CD4-positive, alpha-beta T cell treated with Interleukin-6 at 100 ng/mL for 8 hours (primary cell): ENCODE results near the gene ERAP2.
"Not testable (repeated sequence)": the region's sequence is repeated elsewhere in the genome, so short reads cannot be mapped to it uniquely, and the experiment has no call there.

ENCODE experiments used
- DNase-seq: peaks from one replicate; pipeline ENCODE4 v3.0.0-alpha.2; 2020; ENCODE audit warnings: mixed read lengths, low spot score

The ERAP2 gene

DNA sequence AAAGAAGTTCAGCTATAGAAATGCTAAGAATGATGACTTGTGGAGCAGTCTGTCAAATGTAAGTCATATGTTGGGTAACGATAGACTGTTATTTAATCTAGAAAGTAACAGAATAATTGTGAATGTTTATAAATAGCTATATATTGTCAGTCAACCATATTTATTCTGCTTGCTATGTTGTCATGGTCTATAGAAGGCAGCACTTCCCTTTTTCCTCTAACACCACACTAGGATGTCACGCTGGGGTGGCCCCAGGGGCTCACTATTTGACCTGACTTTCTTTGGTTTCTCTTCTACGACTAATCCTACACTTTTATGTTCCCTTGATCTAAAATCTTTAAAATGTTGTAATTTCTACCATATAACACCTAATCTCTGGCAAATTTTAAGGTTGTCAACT is 20.5 kb downstream of the ERAP2 start:
- no peak for DNase-seq

DNA sequence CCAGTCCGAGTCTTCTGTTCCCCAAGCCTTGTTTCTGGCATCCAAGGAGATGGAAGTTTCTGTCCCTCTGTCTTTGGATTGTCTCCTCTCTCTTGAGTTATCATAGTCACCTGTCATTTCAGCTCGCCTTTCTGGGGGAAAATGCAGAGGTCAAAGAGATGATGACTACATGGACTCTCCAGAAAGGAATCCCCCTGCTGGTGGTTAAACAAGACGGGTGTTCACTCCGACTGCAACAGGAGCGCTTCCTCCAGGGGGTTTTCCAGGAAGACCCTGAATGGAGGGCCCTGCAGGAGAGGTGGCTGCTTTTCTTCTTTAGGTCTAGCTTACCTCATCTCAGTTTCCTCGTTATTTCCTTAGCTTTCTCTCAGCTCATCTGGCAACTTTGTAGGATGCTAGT is 25.1 kb downstream of the ERAP2 start:
- no peak for DNase-seq

DNA sequence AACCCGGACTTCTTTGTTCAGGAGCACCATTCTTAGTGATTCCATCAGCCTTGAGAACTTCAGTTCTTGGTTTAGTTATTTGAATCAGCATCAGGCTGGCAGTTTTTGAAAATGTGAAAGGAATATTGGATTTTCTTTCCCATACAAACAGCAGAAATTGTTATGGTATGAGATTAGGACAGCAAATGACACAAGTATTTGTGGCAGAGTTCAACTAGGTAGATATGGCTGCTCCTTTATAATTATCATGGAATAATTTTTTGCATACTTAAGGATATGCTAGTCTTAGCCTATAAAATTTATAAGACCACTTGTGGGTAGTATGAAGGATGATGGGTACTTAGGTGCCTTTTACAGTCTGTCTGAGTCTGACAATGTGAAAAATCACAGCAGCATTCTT is 25.5 kb downstream of the ERAP2 start:
- no peak for DNase-seq

DNA sequence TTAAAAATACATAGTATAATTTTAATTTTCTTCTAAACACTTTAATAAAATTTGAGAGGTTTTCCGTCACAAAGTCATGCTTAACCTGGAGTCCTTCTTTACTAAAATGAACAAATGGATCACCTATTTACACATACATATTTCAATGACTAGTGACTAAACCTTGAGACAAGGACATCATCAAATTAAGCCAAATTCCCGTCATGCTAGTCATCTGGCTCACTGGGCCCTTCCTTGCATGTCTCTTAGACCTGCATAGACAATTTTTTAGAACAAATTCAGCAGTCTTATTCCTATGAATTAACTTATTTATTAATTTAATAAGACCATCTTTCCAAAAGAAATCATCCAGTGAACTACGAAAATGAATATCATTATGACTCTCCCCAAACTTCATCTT is 26.6 kb downstream of the ERAP2 start:
- DNase-seq: no peak

DNA sequence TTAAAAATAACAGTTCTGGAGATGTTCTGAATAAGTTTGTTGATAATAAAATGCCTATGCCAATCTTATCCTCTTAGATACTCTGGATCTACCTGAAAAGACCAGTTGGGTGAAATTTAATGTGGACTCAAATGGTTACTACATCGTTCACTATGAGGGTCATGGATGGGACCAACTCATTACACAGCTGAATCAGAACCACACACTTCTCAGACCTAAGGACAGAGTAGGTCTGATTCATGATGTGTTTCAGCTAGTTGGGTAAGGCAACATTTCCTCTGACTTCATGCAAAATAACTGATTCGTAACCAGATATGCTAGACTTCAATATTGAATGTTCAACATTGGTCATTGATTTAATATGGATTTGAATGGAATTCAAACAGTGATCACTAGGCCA is 27.0 kb downstream of the ERAP2 start:
- DNase-seq: no peak

DNA sequence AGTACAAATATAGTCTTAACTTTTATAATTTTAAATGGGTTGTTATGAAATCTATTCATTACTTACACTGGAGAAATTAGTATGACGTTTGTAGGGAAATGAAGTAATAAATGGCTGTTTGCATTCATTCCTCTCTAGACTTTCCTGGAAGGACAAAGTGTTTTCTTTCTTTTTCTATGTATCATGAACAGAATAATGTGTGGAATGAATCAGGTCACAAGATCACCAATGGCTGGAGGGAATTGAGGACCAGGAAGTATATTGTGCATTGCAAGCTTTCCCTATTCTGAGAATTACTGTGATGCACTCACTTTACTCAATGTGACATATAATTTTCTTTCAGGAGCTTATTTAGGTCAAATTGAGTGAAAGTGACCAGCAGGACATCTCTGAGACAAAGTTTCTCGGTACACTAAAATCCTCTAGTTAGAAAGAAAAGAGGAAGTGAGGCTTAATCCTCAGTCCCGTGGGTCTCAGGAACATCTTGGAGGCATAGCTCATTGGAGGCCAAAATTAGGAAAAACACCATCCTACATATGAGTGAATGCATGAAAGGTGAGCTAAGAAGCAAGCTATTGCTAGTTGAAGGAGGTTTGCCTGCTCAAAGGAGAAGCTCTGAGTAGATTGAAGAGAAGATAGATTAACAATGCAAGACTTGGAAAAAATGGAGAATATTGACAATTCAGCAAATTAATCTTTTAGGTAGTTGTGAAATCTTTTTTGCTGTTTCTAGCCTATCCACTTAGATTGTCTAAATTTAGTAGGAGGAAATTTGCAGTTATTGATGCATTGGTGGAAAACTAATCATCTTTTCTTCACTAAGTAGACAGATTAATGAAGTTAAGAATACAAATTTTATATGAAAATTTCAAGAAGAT is 28.0 kb downstream of the ERAP2 start:
- no peak for DNase-seq

DNA sequence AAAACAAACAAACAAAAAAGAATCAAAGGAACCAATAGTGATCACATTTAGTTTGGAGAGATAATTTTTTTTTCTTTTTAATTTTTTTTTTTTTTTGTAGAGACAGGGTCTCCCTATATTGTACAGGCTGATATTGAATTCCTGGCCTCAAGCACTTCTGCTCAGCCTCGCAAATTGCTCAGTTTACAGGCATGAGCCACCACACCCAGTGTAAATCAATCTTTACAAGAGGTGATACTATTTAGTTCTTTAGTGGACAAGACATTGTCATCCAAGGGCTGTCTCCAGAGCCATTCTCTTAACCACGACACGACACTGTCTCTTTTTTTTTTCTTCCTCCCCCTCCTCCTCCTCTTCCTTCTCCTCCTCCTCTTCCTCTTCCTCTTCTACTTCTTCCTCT is 29.6 kb downstream of the ERAP2 start:
- DNase-seq: no peak

DNA sequence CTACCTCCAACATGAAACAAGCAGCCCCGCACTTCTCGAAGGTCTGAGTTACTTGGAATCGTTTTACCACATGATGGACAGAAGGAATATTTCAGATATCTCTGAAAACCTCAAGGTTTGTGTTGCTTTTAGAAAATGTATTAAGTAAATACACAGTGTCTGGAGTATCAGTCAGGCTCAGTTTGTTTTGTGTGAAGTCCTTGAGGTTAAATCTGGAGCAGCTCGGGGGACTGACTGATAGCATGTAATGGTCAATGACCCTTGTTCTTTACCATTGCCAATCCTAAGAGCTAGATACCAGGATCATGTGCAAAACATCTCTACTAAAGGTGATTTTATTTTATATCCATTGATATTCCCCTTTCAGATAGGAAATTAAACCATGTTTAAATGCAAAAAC is 32.7 kb downstream of the ERAP2 start:
- no peak for DNase-seq

DNA sequence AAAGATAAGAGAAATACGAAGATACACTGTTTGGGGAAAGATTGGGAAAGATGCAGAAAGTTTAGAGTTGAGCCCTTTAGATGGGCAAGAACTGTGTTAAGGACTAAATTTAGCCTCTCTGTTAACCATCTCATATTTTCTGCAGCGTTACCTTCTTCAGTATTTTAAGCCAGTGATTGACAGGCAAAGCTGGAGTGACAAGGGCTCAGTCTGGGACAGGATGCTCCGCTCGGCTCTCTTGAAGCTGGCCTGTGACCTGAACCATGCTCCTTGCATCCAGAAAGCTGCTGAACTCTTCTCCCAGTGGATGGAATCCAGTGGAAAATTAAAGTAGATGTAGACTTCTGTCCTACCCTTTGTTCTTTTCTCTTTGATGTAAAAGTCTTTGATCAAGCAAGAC is 33.1 kb downstream of the ERAP2 start:
- DNase-seq: no peak

DNA sequence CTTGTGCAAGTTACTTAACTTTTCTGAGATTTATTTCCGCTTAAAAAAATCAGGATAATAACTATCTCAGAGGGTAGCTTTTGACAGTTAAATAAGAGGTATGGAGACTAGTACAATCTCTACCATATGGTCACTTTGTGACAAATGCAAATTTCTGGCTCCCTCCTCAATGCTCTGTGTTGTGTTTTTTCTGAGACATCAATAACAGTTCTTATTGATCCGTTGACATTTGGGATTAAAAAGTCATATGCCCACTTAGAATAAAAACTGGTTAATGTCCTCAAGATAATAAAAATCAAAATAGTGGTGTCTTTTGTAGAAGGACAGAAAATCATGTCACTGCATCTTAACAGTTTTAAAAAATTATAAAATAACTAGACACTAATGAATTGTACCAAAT is 34.8 kb downstream of the ERAP2 start:
- no peak for DNase-seq

DNA sequence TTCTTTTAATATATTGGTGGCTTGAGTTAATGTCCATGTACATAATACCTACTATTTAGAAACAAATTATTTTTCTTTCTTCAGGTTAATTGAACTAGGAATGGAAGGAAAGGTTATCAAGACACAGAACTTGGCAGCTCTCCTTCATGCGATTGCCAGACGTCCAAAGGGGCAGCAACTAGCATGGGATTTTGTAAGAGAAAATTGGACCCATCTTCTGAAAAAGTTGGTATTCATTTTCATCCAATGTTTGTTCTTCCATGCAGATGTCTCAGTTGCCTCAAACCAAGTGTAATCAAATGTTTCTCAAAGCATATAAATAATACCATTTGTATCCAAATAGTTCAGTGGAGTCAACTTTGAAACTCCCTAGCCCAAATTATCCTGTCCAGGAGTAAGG is 36.9 kb downstream of the ERAP2 start:
- no peak for DNase-seq

DNA sequence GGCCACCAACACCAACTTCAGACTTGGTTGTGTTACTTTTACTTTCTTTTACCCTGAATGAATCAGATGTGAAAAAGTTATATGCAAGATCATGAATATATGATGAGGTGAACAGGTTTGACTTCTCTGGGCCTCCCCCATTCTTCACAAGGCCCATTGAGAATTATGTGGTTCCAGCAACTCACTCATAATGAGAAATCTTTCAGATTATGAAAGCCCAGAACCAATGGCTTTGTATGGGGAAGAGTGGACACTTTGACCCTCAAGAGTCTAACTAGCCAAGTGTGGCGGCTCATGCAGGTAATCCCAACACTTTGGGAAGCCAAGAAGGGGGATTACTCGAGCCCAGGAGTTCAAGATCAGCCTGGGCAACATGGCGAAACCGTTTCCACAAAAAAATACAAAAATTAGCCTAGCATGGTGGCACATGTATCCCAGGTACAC is 43.5 kb downstream of the ERAP2 start:
- no peak for DNase-seq

DNA sequence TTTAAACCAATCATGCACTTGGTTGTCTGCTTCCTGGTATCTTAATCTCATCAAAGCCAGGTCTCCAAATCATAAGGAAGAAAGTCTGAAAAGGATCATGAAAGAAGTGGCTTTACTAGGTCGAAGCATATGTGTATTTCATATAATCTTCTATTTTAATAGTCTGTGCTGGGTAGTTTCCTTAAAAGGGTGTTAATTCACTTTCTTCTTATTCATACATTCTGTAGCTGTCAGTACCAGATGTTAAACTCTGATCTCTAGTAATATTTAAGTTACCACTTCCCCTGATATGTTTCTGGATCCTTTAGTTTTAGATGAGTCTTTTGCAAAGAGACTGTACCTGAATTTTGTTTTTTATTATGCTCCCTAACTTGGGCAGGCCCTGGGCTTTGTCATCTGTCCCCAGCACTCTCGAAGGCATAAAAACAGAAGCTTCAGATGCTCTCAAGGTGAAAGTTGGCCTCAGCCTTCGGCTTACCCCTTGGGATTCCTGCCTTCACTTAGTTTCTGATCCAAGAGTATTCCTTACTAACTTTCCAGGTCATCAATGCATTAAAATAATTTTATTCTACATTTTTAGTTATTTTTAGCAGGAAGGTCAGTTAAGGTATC is 44.5 kb downstream of the ERAP2 start:
- no peak for DNase-seq

DNA sequence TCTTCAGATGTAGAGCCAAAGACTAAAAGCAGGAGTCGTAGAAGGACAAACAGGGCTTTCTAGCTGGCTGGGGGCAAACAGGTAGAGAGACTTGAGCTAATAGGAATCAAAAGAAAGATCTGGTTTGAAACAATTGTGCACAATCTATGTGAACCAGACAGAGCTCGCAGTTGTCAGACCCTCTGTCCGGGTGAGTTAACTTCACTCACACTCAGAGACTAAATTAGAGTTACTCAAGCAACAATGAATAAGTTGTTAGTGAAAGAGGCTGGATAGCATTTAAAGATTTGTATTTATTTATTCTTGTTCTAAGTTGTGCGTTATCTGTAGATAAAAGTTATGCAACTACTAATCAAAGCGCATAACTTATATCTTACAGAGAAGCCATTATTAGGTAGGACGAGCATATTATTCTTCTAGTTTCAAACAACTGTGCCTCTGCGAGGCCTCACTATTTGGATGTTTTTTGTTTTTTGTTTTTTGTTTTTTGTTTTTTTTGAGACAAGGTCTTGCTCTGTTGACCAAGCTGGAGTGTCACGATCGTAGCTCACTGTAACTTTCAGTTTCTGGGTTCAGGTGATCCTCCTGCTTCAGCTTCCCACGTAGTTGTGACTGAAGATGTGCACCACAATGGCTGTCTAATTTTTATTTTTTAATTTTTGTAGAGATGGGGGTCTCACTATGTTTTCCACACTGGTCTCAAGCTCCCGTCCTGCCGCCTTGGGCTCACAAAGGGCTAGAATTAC is 46.4 kb downstream of the ERAP2 start:
- no peak for DNase-seq

DNA sequence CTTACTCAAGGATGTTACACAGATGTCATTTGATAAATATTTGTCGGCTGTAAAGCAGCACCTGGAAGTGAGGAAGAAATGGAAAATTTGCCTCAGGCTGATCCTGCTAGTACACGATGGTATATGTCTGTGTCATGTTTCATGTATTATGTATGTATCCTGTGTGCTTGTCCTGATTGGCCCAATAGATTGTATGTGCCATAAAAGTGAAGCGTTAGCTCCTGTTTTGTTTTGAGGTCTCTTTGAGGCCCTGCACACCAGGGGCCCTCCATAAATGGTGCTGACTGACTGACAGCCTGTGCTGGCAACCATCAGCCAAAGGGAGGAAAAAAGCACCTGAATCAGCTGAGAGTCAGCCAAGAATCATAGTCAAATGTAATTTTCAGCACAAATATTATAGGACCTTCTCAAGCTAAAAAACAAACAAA is 47.7 kb downstream of the ERAP2 start:
- DNase-seq: peak; percentile 22

DNA sequence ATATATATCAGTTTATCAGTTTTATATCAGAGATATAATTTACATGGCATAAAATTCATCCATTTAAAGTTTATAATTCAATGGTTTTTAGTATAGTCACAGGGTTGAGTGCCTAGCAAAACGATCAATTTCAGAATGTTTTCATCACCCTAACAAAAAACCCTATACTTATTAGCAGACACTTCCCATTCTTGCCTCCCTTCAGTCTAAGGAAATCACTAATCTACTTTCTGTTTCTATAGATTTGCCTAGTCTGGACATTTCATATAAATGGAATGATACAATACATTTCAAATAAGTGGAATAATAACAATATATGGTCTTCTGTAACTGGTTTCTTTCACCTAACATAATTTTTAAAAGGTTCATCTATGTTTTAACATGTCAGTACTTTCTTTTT is 50.0 kb downstream of the ERAP2 start:
- no peak for DNase-seq

DNA sequence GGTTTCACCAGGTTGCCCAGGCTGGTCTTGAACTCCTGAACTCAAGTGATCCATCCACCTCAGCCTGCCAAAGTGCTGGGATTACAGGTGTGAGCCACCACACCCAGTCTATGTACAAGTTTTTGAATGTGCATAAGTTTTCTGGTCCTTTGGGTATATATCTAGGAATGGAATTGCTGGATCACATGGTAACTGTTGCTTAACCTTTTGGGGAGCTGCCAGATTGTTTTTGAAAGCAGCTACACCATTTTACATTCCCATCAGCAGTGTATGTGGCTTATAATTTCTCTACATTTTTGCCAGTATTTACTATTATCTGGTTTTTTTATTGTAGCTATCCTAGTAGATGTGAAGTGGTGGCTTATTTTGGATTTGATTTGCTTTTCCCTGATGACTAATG is 50.7 kb downstream of the ERAP2 start:
- DNase-seq: no peak

DNA sequence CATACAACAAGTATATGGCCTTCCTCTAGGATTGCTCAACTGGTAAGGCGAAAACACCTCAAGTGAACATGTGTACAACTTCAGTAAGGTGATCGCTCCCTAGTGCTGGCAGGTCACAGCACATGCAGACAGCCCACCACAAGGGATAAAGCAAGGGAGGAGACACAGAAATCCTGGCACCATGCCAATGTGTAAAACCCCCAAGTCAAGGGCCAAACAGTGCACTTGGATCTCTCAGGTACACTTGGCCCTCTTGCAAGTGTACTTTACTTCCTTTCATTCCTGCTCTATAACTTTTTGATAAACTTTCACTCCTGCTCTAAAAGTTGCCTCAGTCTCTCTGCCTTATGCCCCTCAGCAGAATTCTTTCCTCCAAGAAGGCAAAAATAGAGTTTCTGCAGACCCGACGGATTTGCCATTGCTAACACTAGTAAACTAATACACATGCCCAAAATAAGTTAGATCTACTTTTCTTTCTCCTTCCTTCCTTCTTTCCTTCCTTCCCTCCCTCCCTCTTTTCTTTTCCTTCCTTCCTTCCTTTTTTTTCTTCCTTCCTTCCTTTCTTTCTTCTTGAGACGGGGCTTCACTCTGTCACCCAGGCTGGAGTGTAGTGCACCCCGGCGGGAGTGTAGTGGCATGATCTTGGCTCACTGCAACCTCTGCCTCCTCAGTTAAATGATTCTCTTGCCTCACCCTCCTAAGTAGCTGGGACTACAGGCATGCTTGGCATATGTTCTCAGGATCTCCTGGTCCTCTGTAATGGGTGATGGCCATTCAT is 52.8 kb downstream of the ERAP2 start:
- DNase-seq: no peak

DNA sequence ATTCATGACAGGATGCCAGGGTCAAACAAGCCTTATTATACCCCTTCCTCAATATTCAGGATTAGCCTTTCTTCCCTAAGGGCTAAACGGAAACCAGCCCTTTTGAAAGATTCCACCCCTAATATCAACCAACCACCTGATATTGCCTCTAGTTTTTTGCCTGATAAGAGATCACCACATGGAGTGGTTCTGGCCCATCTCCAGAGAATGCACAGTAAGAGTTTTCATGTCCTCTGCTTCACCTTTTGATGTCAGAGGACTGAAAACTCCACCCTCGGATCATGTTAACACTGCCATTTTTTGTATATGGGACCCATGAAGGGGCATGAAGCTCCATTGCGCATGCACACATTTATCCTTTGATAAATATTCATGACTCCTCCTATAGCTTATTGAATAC is 53.8 kb downstream of the ERAP2 start:
- no peak for DNase-seq

DNA sequence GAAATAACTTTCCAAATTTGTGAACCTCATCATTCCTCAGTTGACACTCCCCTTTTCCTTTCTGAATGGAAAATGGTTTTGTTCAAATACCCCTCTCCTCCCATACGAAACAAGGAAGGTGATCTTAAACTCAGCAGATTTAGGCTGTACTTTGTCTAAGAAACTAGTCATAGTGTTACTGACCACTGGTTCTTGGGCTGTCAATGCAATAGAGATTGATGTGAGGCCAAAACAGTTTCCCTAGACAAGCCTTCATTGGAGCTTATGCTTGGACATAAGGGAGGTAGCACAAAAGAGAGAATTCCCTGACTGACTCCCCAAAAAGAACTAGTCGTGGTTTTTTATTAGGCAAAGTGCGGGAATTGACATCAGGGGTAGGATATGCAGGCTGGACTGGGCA is 54.3 kb downstream of the ERAP2 start:
- DNase-seq: no peak

DNA sequence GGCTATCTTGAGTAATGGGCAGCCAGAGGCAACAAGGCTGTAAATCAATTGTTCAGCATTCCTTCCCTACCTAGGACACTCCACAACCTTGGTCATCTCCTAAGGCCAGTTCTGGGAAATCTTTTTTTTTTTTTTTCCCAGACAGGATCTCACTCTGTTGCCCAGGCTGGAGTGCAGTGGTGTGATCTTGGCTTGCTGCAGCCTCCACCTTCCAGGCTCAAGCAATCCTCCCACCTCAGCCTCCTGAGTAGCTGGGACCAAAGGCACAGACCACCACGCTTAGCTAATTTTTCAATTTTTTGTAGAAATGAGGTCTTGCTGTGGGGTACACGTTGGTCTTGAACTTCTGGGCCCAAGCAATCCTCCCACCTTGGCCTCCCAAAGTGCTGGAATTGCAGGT is 54.7 kb downstream of the ERAP2 start:
- DNase-seq: not testable (repeated sequence)

DNA sequence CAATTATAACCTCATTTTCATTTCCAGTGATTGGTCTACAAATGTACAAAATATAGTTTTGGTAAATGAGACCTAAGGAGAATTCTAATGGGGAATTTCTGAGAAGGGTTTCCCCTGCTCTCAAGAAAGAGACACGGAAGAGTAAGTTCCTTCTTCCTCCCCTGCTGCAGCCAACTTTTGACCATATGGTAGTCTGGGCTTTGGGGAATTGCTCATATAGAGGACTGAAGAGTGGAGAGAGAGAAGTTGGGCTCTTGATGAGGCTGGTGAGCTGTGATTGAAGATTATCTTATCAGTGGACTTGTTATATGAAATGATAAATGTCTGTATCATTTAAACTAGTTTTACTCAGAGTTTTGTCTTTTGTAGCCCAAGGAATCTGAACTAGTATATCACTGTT is 55.3 kb downstream of the ERAP2 start:
- DNase-seq: no peak
